Upper lobe of left lung (tissue), 6 donors: Measurements from ENCODE around the gene TTC28. TPM values are rescaled to one million over a fixed set of nuclear protein-coding genes. Genes with fewer than 3 reads are reported as not detected.

Experiments
- ATAC-seq, 2 donors: fragments of 200-7000 bp; cut with Tn5 transposase; one replicate each; pipeline ENCODE4 v1.9.1; 2022; ENCODE audit warnings: mild to moderate bottlenecking in 2 of 2, moderate library complexity in 2 of 2; ENCODE audit not compliant: low FRiP score in 2 of 2
- DNase-seq, 2 donors: peaks; one replicate each; pipeline ENCODE4 v3.0.0-alpha.2; 2019 to 2020
- H3K27ac ChIP-seq, 4 donors: fragments of 200-600 bp; sonication (generic); one replicate each; pipeline ENCODE4 v1.5.1; 2016 to 2019
- H3K27me3 ChIP-seq, 4 donors: fragments of 200-600 bp; sonication (generic); one replicate each; pipeline ENCODE4 v1.5.1; 2017 to 2019
- H3K36me3 ChIP-seq, 4 donors: fragments of 200-600 bp; sonication (generic); one replicate each; pipeline ENCODE4 v1.5.1; 2016 to 2019
- H3K4me1 ChIP-seq, 4 donors: fragments of 200-600 bp; sonication (generic); one replicate each; pipeline ENCODE4 v1.5.1; 2018 to 2019
- H3K4me3 ChIP-seq, 4 donors: fragments of 200-600 bp; sonication (generic); one replicate each; pipeline ENCODE4 v1.5.1; 2017 to 2019; ENCODE audit warnings: mild to moderate bottlenecking in 2 of 4, moderate library complexity in 1 of 4
- H3K9me3 ChIP-seq, 4 donors: fragments of 200-600 bp; sonication (generic); one replicate each; pipeline ENCODE4 v1.5.1; 2018 to 2019
- CTCF ChIP-seq, 6 experiments: fragments of 450-650 bp in 4 of 6; fragments of 200-600 bp in 2 of 6; sonication (generic) in 2 of 6; IDR thresholded peaks; one replicate each; pipeline ENCODE4 v1.5.1; 2016 to 2019; ENCODE audit warnings: antibody characterized with exemption in 6 of 6
- EP300 ChIP-seq, 4 donors: sonication (generic); formaldehyde crosslinking; IDR thresholded peaks; one replicate each; pipeline ENCODE4 v1.5.1; 2017; ENCODE audit warnings: antibody characterized with exemption in 4 of 4, control low read depth in 2 of 4
- POLR2A ChIP-seq, 4 donors: fragments of 450-650 bp; IDR thresholded peaks; one replicate each; pipeline ENCODE4 v1.5.1; 2016 to 2017; ENCODE audit warnings: antibody characterized with exemption in 4 of 4, mild to moderate bottlenecking in 2 of 4
- POLR2AphosphoS5 ChIP-seq, 2 donors: sonication (generic); formaldehyde crosslinking; IDR thresholded peaks; one replicate each; pipeline ENCODE4 v1.5.1; 2017; ENCODE audit warnings: antibody characterized with exemption in 2 of 2
- WGBS, 2 donors: methylation state at CpG; one replicate each; pipeline ENCODE4 v1.1.5; 2017 to 2018; 5-methylcytosine and 5-hydroxymethylcytosine counted together
- total RNA-seq, 6 donors: library from RNA; depleted of rRNA in 4 of 6; stranded (reverse); fragments of >200 nt in 4 of 6; gene quantifications; one replicate each; pipeline versions ENCODE4 v1.1.0 to v1.2.1, GENCODE V29; 2016 to 2021
- donor health status: DM: no; HTN: no; CAD: no; lungs with moderate emphysema.
- donor health status: DM: no; HTN: yes; CAD: no; lungs with severe emphysema.

TTC28 gene
- total RNA-seq, 6 donors from 2014 or later, result 30.1 to 69.4 (median 41.4) TPM

GRCh38 chr22:28019881-28020861, 659.5 kb downstream of the TTC28 start:
- TF ChIP-seq CTCF (IDR thresholded peaks at IDR 0.05), result peak; percentile 89 to 99 (median 94)
- no peak for TF ChIP-seq POLR2AphosphoS5 (IDR thresholded peaks at IDR 0.05)
- H3K27ac ChIP-seq, result peak overlapping the region in 3 of 4 donors; percentile 23 to 79 (median 61)
- H3K4me3 ChIP-seq, result no peak overlapping the region
- DNase-seq (peak; percentile 69 to 90), ATAC-seq (peak; percentile 70 to 84)
- WGBS, 2 donors, result 43 to 50% methylated on average over 12 to 20 of the region's 20 CpGs
- peaks cover 10 to 31% (median 15%) of the 10 kb centered on the region in 4 donors for H3K4me1 ChIP-seq
- no peaks in the 10 kb centered on the region for H3K36me3 ChIP-seq
- no peaks in the 10 kb centered on the region for H3K27me3 ChIP-seq
- no peaks in the 10 kb centered on the region for H3K9me3 ChIP-seq

- peak in 1 of 2 donors; percentile 15 for DNase-seq
- no peak overlapping the region for H3K27ac ChIP-seq
Observed at GRCh38 chr22:28019360-28019759, 660.3 kb downstream of the TTC28 start.

GRCh38 chr22:28018461-28018927, 661.1 kb downstream of the TTC28 start:
- H3K27ac ChIP-seq, result peak overlapping the region in 1 of 4 donors; percentile 31
- no peak for TF ChIP-seq EP300 (IDR thresholded peaks at IDR 0.05)
- TF ChIP-seq CTCF (IDR thresholded peaks at IDR 0.05), result no peak
- no peak for TF ChIP-seq POLR2AphosphoS5 (IDR thresholded peaks at IDR 0.05)
- TF ChIP-seq POLR2A (IDR thresholded peaks at IDR 0.05), result no peak
- H3K9me3 ChIP-seq, result no peaks in the 10 kb centered on the region
- 91 to 93% methylated on average over 4 to 7 of the region's 8 CpGs for WGBS, 2 donors
- H3K4me3 ChIP-seq, result no peak overlapping the region
- H3K27me3 ChIP-seq, result no peaks in the 10 kb centered on the region
- H3K36me3 ChIP-seq, result peaks cover 0 to 7% (median 0%) of the 10 kb centered on the region in 4 donors
- DNase-seq (peak in 1 of 2 donors; percentile 12), ATAC-seq (no peak)
- peaks cover 10 to 31% (median 15%) of the 10 kb centered on the region in 4 donors for H3K4me1 ChIP-seq

More at GRCh38 chr22:28019360-28019759, 660.3 kb downstream of the TTC28 start:
- WGBS, 2 donors, result 83 to 93% methylated on average over 8 of the region's 8 CpGs
- no peak for ATAC-seq
- H3K9me3 ChIP-seq, result no peaks in the 10 kb centered on the region
- no peaks in the 10 kb centered on the region for H3K36me3 ChIP-seq
- TF ChIP-seq POLR2A (IDR thresholded peaks at IDR 0.05) (no peak), POLR2AphosphoS5 (IDR thresholded peaks at IDR 0.05) (no peak), CTCF (IDR thresholded peaks at IDR 0.05) (no peak), EP300 (IDR thresholded peaks at IDR 0.05) (no peak)
- peaks cover 10 to 31% (median 15%) of the 10 kb centered on the region in 4 donors for H3K4me1 ChIP-seq
- no peak overlapping the region for H3K4me3 ChIP-seq
- no peaks in the 10 kb centered on the region for H3K27me3 ChIP-seq

DNA sequence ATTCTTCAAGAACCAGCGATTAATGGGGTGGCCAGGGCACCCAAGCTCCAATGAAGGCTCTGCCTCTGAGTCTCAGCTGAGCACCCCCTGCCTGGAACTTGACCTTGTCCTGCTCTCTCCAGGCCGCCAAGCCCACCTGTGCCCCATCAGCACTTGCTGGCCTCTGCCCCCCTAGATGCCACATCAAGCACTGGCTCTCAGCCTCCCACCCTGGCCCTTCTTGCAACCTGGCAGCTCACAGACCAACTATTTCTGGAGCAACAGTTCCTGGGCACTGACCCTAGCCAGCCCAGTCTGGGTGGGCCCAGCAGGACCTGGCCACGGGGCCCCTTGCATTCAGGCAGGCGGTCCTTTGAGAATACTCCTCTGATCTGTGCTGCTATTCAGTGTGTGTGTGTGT, 661.8 kb downstream of the TTC28 start:
- Histone ChIP-seq H3K27ac (no peak overlapping the region), H3K36me3 (peaks cover 0 to 13% (median 2%) of the 10 kb centered on the region in 4 donors), H3K9me3 (no peaks in the 10 kb centered on the region), H3K4me1 (peaks cover 10 to 28% (median 15%) of the 10 kb centered on the region in 4 donors), H3K27me3 (no peaks in the 10 kb centered on the region), H3K4me3 (no peak overlapping the region)
- WGBS, 2 donors, result 20 to 97% methylated on average over 1 to 4 of the region's 4 CpGs
- TF ChIP-seq POLR2A (IDR thresholded peaks at IDR 0.05), result no peak
- TF ChIP-seq EP300 (IDR thresholded peaks at IDR 0.05), result no peak
- no peak for TF ChIP-seq POLR2AphosphoS5 (IDR thresholded peaks at IDR 0.05)
- TF ChIP-seq CTCF (IDR thresholded peaks at IDR 0.05), result no peak
- no peak for ATAC-seq
- peak in 1 of 2 donors; percentile 8 for DNase-seq
